Activated CD4-positive, alpha-beta memory T cell treated with anti-CD3 and anti-CD28 coated beads for 36 hours (primary cell): ENCODE measurements around the gene ACSL3. TPM values are rescaled to one million over a fixed set of nuclear protein-coding genes. Genes with fewer than 3 reads are reported as not detected.
A peak's percentile ranks its signal among the peaks of the same experiment; 100 is the strongest.

Source experiments
- CTCF ChIA-PET: fragments of 350-600 bp; sonication (Branson Sonifier 250); formaldehyde crosslinking; loops from one replicate; lab custom pipeline; 2021; ENCODE audit warnings: antibody characterized with exemption, inconsistent platforms; lab: Charles Lee
- POLR2A ChIA-PET: fragments of 350-600 bp; sonication (Branson Sonifier 250); formaldehyde crosslinking; loops from one replicate; lab custom pipeline; 2021; ENCODE audit warnings: antibody characterized with exemption; lab: Charles Lee
- DNase-seq: peaks from one replicate; pipeline ENCODE4 v3.0.0-alpha.2; 2020
- H3K27ac Mint-ChIP-seq: one replicate; pipeline ENCODE4 v1.8.0; 2021; ENCODE audit warnings: mixed read lengths
- H3K27me3 Mint-ChIP-seq: one replicate; pipeline ENCODE4 v1.8.0; 2021; ENCODE audit warnings: mixed read lengths
- H3K36me3 Mint-ChIP-seq: one replicate; pipeline ENCODE4 v1.8.0; 2021; ENCODE audit warnings: mixed read lengths
- H3K4me1 Mint-ChIP-seq: one replicate; pipeline ENCODE4 v1.8.0; 2021; ENCODE audit warnings: low read depth, mixed read lengths
- H3K4me3 Mint-ChIP-seq: one replicate; pipeline ENCODE4 v1.8.0; 2021; ENCODE audit warnings: mild to moderate bottlenecking, mixed read lengths
- H3K9me3 Mint-ChIP-seq: one replicate; pipeline ENCODE4 v1.8.0; 2021; ENCODE audit warnings: mixed read lengths
- intact Hi-C: fragments of 100-400 bp; cut with micrococcal nuclease; formaldehyde crosslinking; loops from one replicate; pipeline ENCODE4 v1.15.1; 2023
- total RNA-seq, 2 experiments: library from RNA; stranded (reverse); gene quantifications; one replicate each; pipeline ENCODE4 v1.2.3, GENCODE V29; 2021

ACSL3 gene
- total RNA-seq, 2 experiments from 2014 or later, result 48.7 to 57.2 TPM

DNA sequence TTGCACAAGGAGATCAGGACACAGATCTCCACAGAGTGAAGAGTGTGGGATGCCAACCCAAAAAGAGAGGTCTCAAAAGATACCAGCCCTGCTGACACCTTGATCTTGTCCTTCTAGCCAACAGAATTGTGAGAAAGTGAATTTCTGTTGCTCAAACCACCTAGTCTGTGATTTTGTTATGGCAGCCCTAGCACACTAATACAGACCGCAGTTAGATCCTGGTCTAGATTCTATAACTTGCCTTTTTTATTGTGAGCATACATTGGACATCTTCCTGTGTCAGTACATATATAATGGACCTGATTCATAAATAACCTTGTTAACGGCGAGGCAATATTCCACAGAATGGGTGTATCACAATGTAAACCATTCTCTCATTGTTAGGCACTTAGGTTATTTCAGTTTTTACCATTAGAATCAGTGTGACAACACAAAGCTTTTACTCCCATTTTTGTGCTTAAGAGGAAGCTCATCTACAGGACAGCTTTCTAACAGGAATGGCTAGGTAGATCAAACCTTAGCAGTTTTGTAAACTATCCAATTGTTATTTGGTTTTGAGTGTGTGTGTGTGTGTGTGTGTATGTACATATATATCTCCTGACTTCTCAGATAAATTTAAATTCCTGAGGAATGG lies 89.0 kb downstream of the ACSL3 start:
- ChIA-PET POLR2A (no interaction called here), CTCF (no interaction called here)
- Mint-ChIP-seq H3K36me3 (no peaks in the 10 kb centered on the region), H3K4me3 (no peak overlapping the region), H3K27me3 (peaks cover 8% of the 10 kb centered on the region), H3K27ac (no peak overlapping the region), H3K4me1 (peaks cover 4% of the 10 kb centered on the region), H3K9me3 (no peaks in the 10 kb centered on the region)
- DNase-seq, result no peak
- intact Hi-C loops, result no loop called here

DNA sequence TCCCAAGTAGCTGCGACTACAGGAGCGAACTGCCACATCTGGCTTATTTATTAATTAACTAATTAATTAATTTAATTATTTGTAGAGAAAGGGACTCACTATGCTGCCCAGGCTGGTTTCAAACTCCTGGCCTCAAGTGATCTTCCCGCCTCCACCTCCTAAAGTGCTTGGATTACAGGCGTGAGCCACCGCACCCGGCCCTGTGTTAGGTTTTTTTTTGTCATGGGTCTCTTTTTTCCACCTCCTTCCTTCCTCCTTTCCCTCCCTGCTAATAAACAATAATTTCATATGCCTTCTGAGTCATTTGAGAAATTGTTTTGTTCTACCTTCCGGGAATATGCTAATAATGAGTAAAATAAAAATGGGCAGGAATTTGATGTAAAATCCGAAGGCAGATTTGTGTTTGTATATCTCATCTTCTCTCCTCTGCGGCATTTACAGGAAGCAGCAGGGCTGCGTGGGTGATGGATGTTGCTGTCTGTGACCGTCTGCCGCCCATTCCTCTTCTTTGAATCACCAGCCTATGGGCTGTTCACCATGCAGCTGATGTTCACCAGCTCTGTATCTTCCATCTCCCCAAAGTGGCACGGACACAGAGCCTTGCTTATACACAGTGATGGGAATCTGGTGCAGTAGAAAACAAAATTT lies 89.9 kb downstream of the ACSL3 start:
- Mint-ChIP-seq H3K27ac (no peak overlapping the region), H3K4me3 (no peak overlapping the region), H3K36me3 (no peaks in the 10 kb centered on the region), H3K4me1 (peaks cover 4% of the 10 kb centered on the region), H3K27me3 (peaks cover 9% of the 10 kb centered on the region), H3K9me3 (no peaks in the 10 kb centered on the region)
- CTCF ChIA-PET, result no interaction called here
- no peak for DNase-seq
- intact Hi-C loops, result no loop called here
- POLR2A ChIA-PET, result no interaction called here

DNA sequence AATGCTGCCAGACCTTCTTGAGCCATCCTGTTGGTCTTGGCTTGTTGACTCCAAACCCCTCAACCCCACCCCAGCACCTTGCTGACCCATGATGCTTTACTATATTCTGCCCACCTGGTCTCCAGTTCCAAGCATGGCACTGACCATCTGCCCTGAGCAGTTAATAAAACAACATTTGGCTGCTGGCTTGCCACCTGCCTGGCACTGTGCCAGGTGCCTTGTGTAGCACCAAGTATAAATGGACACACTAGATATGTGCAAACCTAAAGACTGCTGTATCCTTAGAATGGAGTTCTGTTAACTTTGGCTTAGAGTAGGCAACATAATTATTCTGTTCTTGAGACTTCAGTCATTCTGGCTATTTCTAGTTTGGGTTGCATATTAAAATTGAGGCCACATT lies 91.4 kb downstream of the ACSL3 start:
- ChIA-PET POLR2A (no interaction called here), CTCF (interaction anchor here (1.0 kb wide), 1 partner anchor 20 kb away, joined by 3 read pairs; no protein-coding TSS in a partner anchor)
- Mint-ChIP-seq H3K9me3 (no peaks in the 10 kb centered on the region), H3K4me3 (no peak overlapping the region), H3K27me3 (peaks cover 12% of the 10 kb centered on the region), H3K27ac (no peak overlapping the region), H3K36me3 (no peaks in the 10 kb centered on the region), H3K4me1 (peaks cover 4% of the 10 kb centered on the region)
- no peak for DNase-seq
- intact Hi-C loops, result no loop called here

DNA sequence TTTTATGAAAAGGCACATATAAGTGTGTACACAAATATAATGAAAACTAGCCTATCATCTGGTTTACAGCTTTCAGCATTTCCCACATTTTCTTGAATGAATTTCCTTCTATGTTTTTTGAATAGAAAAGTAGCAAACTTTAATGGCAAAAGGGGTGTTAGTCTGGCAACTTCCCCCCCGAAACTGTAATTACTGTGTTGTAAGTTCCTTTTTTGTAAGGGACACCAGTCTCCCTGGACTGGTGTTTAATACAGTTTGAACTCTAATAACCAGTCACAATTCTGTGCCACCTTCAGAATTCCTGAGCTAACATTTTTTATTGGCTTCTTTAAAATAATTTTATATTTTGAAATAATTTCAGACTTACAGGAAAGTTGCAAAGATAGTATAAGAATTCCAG lies 94.2 kb downstream of the ACSL3 start:
- no peaks in the 10 kb centered on the region for H3K36me3 Mint-ChIP-seq
- H3K4me3 Mint-ChIP-seq, result no peak overlapping the region
- POLR2A ChIA-PET, result no interaction called here
- no peaks in the 10 kb centered on the region for H3K9me3 Mint-ChIP-seq
- peaks cover 4% of the 10 kb centered on the region for H3K4me1 Mint-ChIP-seq
- CTCF ChIA-PET, result interaction anchor here (1.7 to 2.0 kb wide), 2 partner anchors 16 to 247 kb away, joined by 4 to 6 read pairs; no protein-coding TSS in a partner anchor
- no peak overlapping the region for H3K27ac Mint-ChIP-seq
- H3K27me3 Mint-ChIP-seq, result peaks cover 21% of the 10 kb centered on the region
- DNase-seq, result no peak
- intact Hi-C loops, result no loop called here

DNA sequence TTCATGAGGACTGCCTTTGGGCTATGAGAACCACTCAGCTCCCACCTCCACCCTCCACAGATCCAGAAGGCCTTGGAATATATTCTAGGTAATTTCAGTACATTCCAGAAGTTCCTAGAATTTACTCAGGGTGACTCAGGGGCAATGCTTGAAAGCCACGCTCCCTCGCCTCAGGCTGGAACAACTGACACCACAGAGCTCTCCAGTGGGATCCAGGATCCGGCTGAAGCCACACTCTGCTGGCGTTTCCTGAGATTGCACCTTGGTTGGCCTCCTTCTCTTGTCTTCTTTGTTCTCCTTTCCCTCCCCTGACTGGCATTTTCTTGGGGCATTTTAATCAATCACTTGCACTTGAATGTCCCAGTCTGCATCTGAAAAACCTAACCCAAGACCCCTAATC lies 98.5 kb downstream of the ACSL3 start:
- no peak overlapping the region for H3K4me3 Mint-ChIP-seq
- ChIA-PET CTCF (interaction anchor here (1.9 kb wide), 1 partner anchor 20 kb away, joined by 6 read pairs; no protein-coding TSS in a partner anchor), POLR2A (no interaction called here)
- intact Hi-C loops, result no loop called here
- no peaks in the 10 kb centered on the region for H3K4me1 Mint-ChIP-seq
- DNase-seq, result no peak
- H3K27ac Mint-ChIP-seq, result no peak overlapping the region
- H3K27me3 Mint-ChIP-seq, result peaks cover 23% of the 10 kb centered on the region
- H3K9me3 Mint-ChIP-seq, result no peaks in the 10 kb centered on the region
- no peaks in the 10 kb centered on the region for H3K36me3 Mint-ChIP-seq

DNA sequence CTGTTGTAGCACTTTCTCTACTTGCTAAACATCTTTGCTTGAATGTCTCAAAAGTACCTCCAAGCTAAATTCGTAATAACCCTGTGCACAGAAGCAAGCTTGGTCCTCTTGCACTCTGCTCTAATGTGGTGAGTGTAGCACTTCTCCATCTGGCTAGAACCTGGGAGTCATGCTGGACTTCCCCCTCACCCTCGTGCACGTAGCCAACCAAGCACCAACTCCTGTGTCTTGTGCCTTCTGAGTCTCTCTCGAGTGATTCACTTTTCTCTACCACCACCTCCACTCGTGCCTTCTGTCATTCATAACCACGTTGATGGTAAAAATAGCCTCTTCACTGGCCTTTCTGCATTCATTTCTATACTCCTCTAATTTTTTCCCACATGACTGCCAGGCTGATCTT lies 99.3 kb downstream of the ACSL3 start:
- ChIA-PET POLR2A (no interaction called here), CTCF (no interaction called here)
- H3K27ac Mint-ChIP-seq, result no peak overlapping the region
- intact Hi-C loops, result no loop called here
- no peak overlapping the region for H3K4me3 Mint-ChIP-seq
- H3K27me3 Mint-ChIP-seq, result peaks cover 22% of the 10 kb centered on the region
- peak; percentile 16 for DNase-seq
- no peaks in the 10 kb centered on the region for H3K9me3 Mint-ChIP-seq
- no peaks in the 10 kb centered on the region for H3K36me3 Mint-ChIP-seq
- no peaks in the 10 kb centered on the region for H3K4me1 Mint-ChIP-seq

DNA sequence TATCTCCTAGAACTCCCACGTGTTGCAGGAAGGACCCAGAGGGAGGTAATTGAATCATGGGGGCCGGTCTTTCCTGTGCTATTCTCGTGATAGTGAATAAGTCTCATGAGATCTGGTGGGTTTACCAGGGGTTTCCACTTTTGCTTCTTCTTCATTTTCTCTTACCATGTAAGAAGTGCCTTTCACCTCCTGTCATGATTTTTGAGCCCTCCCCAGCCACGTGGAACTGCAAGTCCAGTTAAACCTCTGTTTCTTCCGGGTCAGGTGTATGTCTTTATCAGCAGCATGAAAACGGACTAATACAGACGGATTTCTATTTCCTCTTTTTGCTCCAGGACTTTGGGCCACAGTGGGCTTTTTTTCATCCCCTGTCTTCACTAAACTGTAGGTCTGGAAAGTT lies 102.8 kb downstream of the ACSL3 start:
- Mint-ChIP-seq H3K27ac (no peak overlapping the region), H3K9me3 (no peaks in the 10 kb centered on the region), H3K36me3 (no peaks in the 10 kb centered on the region), H3K27me3 (peaks cover 17% of the 10 kb centered on the region), H3K4me1 (no peaks in the 10 kb centered on the region), H3K4me3 (no peak overlapping the region)
- ChIA-PET POLR2A (no interaction called here), CTCF (interaction anchor here (0.8 kb wide), 1 partner anchor 25 kb away, joined by 3 read pairs; no protein-coding TSS in a partner anchor)
- intact Hi-C loops, result no loop called here
- no peak for DNase-seq

DNA sequence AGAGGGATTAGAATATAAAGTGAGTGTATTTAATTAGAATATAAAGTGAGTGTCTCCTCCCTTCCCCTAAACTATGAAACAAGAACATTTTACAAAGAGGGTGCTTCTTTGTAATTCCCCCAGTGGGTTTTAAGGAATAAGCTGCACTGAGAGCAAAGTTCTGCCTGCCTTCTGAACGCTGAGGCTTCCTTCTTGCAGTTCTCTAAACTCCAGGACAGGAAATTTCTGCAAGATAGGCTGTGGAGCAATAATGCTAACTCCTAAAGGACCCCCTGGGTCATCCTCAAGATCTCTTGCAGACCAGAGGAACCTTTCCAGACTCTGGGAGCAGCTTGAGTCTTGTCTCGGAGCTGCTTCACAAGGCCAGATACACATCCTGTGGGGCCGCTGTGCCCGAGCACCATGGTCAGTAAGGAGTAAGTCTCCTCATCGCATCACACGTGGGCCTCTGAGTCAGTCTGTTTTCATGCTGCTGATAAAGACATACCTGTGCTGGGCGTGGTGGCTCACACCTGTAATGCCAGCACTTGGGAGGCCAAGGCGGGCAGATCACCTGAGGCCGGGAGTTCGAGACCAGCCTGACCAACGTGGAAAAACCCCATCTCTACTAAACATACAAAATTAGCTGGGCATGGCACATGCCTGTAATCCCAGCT lies 103.7 kb downstream of the ACSL3 start:
- Mint-ChIP-seq H3K27me3 (peaks cover 14% of the 10 kb centered on the region), H3K4me1 (no peaks in the 10 kb centered on the region), H3K4me3 (no peak overlapping the region), H3K36me3 (no peaks in the 10 kb centered on the region), H3K27ac (no peak overlapping the region), H3K9me3 (no peaks in the 10 kb centered on the region)
- DNase-seq, result no peak
- POLR2A ChIA-PET, result no interaction called here
- intact Hi-C loops, result no loop called here
- CTCF ChIA-PET, result interaction anchor here (0.8 kb wide), 1 partner anchor 25 kb away, joined by 3 read pairs; no protein-coding TSS in a partner anchor

DNA sequence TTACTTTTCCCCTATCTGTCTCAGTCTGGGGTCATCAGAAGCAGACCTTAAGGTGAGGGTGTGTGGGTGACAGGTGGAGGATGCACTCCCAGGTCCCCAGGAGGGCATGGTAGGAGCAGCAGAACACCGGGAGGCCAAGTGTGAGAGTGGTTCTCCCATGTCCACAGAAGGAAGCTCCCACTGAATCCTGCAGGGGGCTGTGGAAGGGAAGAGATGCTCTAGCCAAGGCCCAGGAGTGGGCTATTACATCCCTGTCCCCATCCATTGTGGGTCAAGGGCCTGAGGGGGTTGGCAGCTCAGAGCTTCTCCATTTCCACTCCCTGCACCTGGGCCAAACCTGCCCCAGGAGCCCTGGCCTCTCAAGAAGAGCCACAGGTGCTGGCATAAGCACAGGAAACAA lies 104.7 kb downstream of the ACSL3 start:
- ChIA-PET POLR2A (no interaction called here), CTCF (no interaction called here)
- DNase-seq, result no peak
- Mint-ChIP-seq H3K27me3 (peaks cover 9% of the 10 kb centered on the region), H3K9me3 (no peaks in the 10 kb centered on the region), H3K27ac (no peak overlapping the region), H3K4me3 (no peak overlapping the region), H3K4me1 (no peaks in the 10 kb centered on the region), H3K36me3 (no peaks in the 10 kb centered on the region)
- intact Hi-C loops, result no loop called here

DNA sequence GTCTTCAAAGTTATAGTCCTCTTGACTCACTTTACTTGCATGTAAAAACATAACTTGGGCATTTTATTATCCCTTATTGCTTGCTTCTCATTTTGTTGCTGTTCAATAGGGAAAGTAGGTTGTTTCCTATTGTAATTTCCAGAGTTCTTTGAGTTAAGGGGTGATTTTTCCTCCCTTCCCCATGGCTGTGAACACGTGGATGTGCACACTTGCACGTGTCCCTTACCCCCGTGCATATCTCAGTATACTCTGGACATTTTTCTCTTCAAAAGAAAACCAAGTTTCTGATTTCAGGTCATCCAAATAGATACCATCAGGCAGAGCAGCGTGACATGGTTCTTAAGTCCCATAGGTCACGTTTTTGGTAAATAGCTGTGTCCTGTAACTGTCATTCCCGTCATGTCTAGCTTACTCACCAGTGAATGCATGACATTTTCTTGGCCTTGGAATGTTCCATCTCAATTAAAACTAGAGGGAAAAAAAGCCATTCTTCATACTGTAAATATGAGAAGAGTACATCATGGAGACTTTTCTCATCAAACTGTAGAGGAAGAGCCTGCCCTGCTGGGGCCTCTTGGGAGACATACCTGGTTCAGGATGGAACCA lies 107.8 kb downstream of the ACSL3 start:
- intact Hi-C loops, result no loop called here
- no peaks in the 10 kb centered on the region for H3K36me3 Mint-ChIP-seq
- CTCF ChIA-PET, result no interaction called here

DNA sequence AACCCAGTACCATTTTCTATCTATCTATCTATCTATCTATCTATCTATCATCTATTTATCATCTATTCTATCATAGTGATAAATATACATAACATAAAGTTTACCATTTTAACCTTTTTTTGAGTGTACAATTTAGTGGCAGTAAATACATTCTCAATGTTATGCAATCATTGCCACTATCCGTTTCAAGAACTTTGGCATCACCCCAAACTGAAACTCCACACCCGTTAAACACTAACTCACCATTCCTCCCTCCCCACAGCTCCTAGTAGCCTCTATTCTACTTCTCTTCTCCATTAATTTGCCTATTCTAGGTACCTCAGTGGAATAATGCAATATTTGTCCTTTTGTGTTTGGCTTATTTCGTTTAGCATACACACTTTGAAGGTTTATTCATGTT lies 108.7 kb downstream of the ACSL3 start:
- no peak overlapping the region for H3K4me3 Mint-ChIP-seq

More for the DNA sequence above, 107.8 kb downstream of the ACSL3 start:
- Mint-ChIP-seq H3K9me3 (no peaks in the 10 kb centered on the region), H3K27ac (no peak overlapping the region), H3K27me3 (peaks cover 1% of the 10 kb centered on the region), H3K4me1 (no peaks in the 10 kb centered on the region), H3K4me3 (no peak overlapping the region)
- DNase-seq, result no peak
- POLR2A ChIA-PET, result no interaction called here

DNA sequence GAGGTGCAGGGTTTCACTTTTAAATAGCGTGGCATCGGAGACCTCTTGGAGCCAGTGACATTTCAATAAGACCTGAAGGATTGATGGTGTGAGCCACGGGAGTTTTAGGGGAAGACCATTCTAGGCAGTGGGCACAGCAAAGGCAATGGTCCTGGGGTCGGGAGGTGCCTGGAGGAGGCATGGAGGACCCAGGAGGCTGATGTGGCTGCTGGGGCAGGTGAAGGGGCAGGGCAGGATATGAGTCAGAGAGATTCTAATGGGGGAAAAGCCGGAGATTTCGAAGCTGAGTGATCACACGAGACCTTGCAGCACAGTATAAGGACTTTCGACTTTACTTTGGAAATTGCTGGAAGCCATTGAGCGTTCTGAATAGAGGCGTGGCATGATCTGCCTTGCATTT lies 111.6 kb downstream of the ACSL3 start:
- Mint-ChIP-seq H3K36me3 (no peaks in the 10 kb centered on the region), H3K27ac (no peak overlapping the region), H3K27me3 (peaks cover 5% of the 10 kb centered on the region), H3K9me3 (no peaks in the 10 kb centered on the region), H3K4me3 (no peak overlapping the region), H3K4me1 (no peaks in the 10 kb centered on the region)
- intact Hi-C loops, result loop anchor here (5.0 to 10.0 kb wide), 2 partner anchors 630 to 1312 kb away; partner anchors contain the start of gene SCG2
- ChIA-PET CTCF (interaction anchor here (0.6 to 2.0 kb wide), 14 partner anchors 10 to 1405 kb away, joined by 3 to 11 read pairs (median 3); partner anchors contain the start of gene SCG2), POLR2A (no interaction called here)
- no peak for DNase-seq

More for the DNA sequence above, 108.7 kb downstream of the ACSL3 start:
- DNase-seq, result no peak
- H3K36me3 Mint-ChIP-seq, result no peaks in the 10 kb centered on the region
- no peaks in the 10 kb centered on the region for H3K4me1 Mint-ChIP-seq
- intact Hi-C loops, result no loop called here
- POLR2A ChIA-PET, result no interaction called here
- CTCF ChIA-PET, result no interaction called here
- no peaks in the 10 kb centered on the region for H3K9me3 Mint-ChIP-seq
- H3K27ac Mint-ChIP-seq, result no peak overlapping the region
- H3K27me3 Mint-ChIP-seq, result no peaks in the 10 kb centered on the region
